Kidney (tissue), 14 donors: ENCODE measurements around the gene DNAJC5G. TPM values are rescaled to one million over a fixed set of nuclear protein-coding genes. Genes with fewer than 3 reads are reported as not detected.
A peak's percentile ranks its signal among the peaks of the same experiment; 100 is the strongest.
"Not testable (repeated sequence)": the region's sequence is repeated elsewhere in the genome, so short reads cannot be mapped to it uniquely, and the experiment has no call there.

Experiments
- DNase-seq, 5 donors: peaks; one replicate each; pipeline ENCODE4 v3.0.0-alpha.2; 2013 to 2020
- FAIRE-seq: peaks from 2 replicates; lab custom pipeline; 2012; peaks lifted over from hg19 to GRCh38; lab: Jason Lieb, UNC
- H3K27ac ChIP-seq, 2 donors: one replicate each; pipeline ENCODE4 v1.7.0; 2013; ENCODE audit warnings: low read depth in 2 of 2, low read length in 2 of 2, inconsistent platforms in 1 of 2
- H3K27me3 ChIP-seq: one replicate; pipeline ENCODE4 v1.7.1; 2013; ENCODE audit warnings: low read length, inconsistent platforms; ENCODE audit not compliant: control insufficient read depth, insufficient read depth
- H3K36me3 ChIP-seq, 3 donors: one replicate each; pipeline versions ENCODE4 v1.7.0 to v1.7.1; 2013; ENCODE audit warnings: low read length in 3 of 3, control low read depth in 1 of 3, inconsistent platforms in 1 of 3; ENCODE audit not compliant: insufficient read depth in 3 of 3, control insufficient read depth in 2 of 3
- H3K4me1 ChIP-seq, 3 donors: one replicate each; pipeline versions ENCODE4 v1.7.0 to v1.7.1; 2013; ENCODE audit warnings: low read length in 3 of 3, inconsistent platforms in 1 of 3, low read depth in 1 of 3; ENCODE audit not compliant: control insufficient read depth in 2 of 3, insufficient read depth in 2 of 3
- H3K4me3 ChIP-seq, 3 donors: one replicate each; pipeline versions ENCODE4 v1.7.0 to v1.8.1; 2013; ENCODE audit warnings: low read length in 3 of 3, control low read depth in 1 of 3, inconsistent platforms in 1 of 3
- H3K9ac ChIP-seq, 3 donors: one replicate each; pipeline versions ENCODE4 v1.7.0 to v1.7.1; 2013; ENCODE audit warnings: low read length in 3 of 3, control low read depth in 1 of 3, inconsistent platforms in 1 of 3
- H3K9me3 ChIP-seq, 3 donors: one replicate each; pipeline versions ENCODE4 v1.7.0 to v1.7.1; 2013; ENCODE audit warnings: low read length in 3 of 3, control low read depth in 1 of 3, inconsistent platforms in 1 of 3; ENCODE audit not compliant: control insufficient read depth in 2 of 3, insufficient read depth in 1 of 3
- CTCF ChIP-seq: IDR thresholded peaks from 3 replicates; pipeline ENCODE4 v1.5.1; 2012; ENCODE audit warnings: mild to moderate bottlenecking, moderate library complexity, borderline replicate concordance; ENCODE audit not compliant: insufficient read depth; ENCODE audit errors: extremely low read depth
- intact Hi-C: fragments of 100-400 bp; cut with DNase I; formaldehyde crosslinking; loops from one replicate; pipeline ENCODE4 v1.11.1; 2022
- polyA plus RNA-seq: library from polyadenylated mRNA; stranded (reverse); fragments of 350-450 nt; fragmentation: Illumina TruSeq; extraction: RNeasy Lipid Tissue Mini Kit (QIAGEN cat#74804); gene quantifications from one replicate; pipeline ENCODE4 v1.2.3, GENCODE V29; 2014; ENCODE audit warnings: low read depth, low replicate concordance; ENCODE audit not compliant: insufficient read depth
- total RNA-seq: library from RNA; stranded (reverse); fragmentation: NEBNext Ultra II Directional; extraction: Animal tissue kit (Norgen Biotek cat#: 25700); gene quantifications from one replicate; pipeline ENCODE4 v1.2.1, GENCODE V29; 2021
- donor health status: control.
- donor health status: control.
- donor health status: control.
- donor health status: control.
- donor health status: control.
- donor health status: DM: yes; HTN: yes; CAD: no.
- donor health status: Normal renal cell carcinoma (clear cell type).

DNAJC5G gene
- total and polyA plus RNA-seq, 2 donors from 2014 or later: not detected

GRCh38 chr2:27298391-27299080 is 23.3 kb downstream of the DNAJC5G start:
- Histone ChIP-seq H3K4me1 (no peaks in the 10 kb centered on the region), H3K36me3 (no peaks in the 10 kb centered on the region), H3K27ac (no peak overlapping the region), H3K9ac (no peak overlapping the region), H3K9me3 (no peaks in the 10 kb centered on the region), H3K4me3 (no peak overlapping the region), H3K27me3 (no peaks in the 10 kb centered on the region)
- no peak for TF ChIP-seq CTCF
- intact Hi-C loops: no loop called here
- FAIRE-seq (no peak), DNase-seq (peak in 1 of 5 donors; percentile 52)

GRCh38 chr2:27300606-27301005 is 25.4 kb downstream of the DNAJC5G start:
- not testable (repeated sequence) for H3K4me3 ChIP-seq, H3K36me3 ChIP-seq, H3K4me1 ChIP-seq, DNase-seq, H3K27me3 ChIP-seq, FAIRE-seq, H3K9ac ChIP-seq, H3K9me3 ChIP-seq, H3K27ac ChIP-seq
- intact Hi-C loops: loop anchor here (10.0 kb wide), 1 partner anchor 206 kb away; no protein-coding TSS in a partner anchor

- DNase-seq (peak in 3 of 5 donors; percentile 49 to 82 (median 67)), FAIRE-seq (peak; percentile 85)
- peak overlapping the region in 2 of 3 donors; percentile 3 to 29 for H3K4me3 ChIP-seq
- peaks cover 17% of the 10 kb centered on the region for H3K27me3 ChIP-seq
- H3K4me1 ChIP-seq: peaks cover 0 to 3% (median 0%) of the 10 kb centered on the region in 3 donors
- H3K9ac ChIP-seq: peak overlapping the region in 1 of 3 donors; percentile 34
- intact Hi-C loops: loop anchor here (10.0 kb wide), 1 partner anchor 209 kb away; no protein-coding TSS in a partner anchor
- TF ChIP-seq CTCF: peak; percentile 93
- H3K27ac ChIP-seq: no peak overlapping the region
- H3K36me3 ChIP-seq: no peaks in the 10 kb centered on the region
- no peaks in the 10 kb centered on the region for H3K9me3 ChIP-seq
These were observed 28.1 kb downstream of the DNAJC5G start for GRCh38 chr2:27303093-27304025.
